ENCODE results near the gene DMD.
A peak's percentile ranks its signal among the peaks of the same experiment; 100 is the strongest.

DMD gene

DNA sequence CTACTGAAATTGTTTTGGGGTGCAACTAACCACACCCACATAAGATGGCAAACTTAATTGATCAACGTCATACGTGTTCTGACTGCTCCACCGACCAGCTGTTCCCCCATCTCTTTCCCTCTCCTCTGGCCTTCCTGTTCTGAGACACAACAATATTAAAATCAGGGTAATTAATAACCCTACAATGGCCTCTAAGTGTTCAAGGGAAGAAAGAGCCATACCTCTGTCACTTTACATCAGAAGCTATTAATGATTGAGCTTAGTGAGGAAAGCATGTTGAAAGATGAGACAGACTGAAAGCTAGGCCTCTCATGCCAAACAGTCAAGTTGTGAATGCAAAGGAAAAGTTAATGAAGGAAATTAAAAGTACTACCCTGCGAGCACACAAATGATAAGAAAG lies 1965.6 kb downstream of the DMD start:
- H3K36me3 ChIP-seq (replicated peaks; ENCODE audit: low read depth, low read length) = peaks cover 12% of the 10 kb centered on the region
- H3K79me2 ChIP-seq (ENCODE audit: low read length) = peaks cover 53% of the 10 kb centered on the region
- H3K4me2 ChIP-seq (ENCODE audit: low read length) = no peak overlapping the region
- no peak for TF ChIP-seq EZH2phosphoT487 (IDR thresholded peaks at IDR 0.05; ENCODE audit: low read depth)
- TF ChIP-seq, protein P1, sequence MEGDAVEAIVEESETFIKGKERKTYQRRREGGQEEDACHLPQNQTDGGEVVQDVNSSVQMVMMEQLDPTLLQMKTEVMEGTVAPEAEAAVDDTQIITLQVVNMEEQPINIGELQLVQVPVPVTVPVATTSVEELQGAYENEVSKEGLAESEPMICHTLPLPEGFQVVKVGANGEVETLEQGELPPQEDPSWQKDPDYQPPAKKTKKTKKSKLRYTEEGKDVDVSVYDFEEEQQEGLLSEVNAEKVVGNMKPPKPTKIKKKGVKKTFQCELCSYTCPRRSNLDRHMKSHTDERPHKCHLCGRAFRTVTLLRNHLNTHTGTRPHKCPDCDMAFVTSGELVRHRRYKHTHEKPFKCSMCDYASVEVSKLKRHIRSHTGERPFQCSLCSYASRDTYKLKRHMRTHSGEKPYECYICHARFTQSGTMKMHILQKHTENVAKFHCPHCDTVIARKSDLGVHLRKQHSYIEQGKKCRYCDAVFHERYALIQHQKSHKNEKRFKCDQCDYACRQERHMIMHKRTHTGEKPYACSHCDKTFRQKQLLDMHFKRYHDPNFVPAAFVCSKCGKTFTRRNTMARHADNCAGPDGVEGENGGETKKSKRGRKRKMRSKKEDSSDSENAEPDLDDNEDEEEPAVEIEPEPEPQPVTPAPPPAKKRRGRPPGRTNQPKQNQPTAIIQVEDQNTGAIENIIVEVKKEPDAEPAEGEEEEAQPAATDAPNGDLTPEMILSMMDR (IDR thresholded peaks at IDR 0.05; ENCODE audit: low read depth, low read length) = no peak
- H3K27ac ChIP-seq (ENCODE audit: low read length) = no peak overlapping the region
- peaks cover 28% of the 10 kb centered on the region for H3K4me1 ChIP-seq (ENCODE audit: low read length)
- no peaks in the 10 kb centered on the region for H3K9me3 ChIP-seq (ENCODE audit: insufficient read depth, low read length)
- H3K27me3 ChIP-seq (ENCODE audit: low read depth, low read length) = no peaks in the 10 kb centered on the region
- H4K20me1 ChIP-seq (ENCODE audit: insufficient read depth, low read length) = peaks cover 14% of the 10 kb centered on the region
- no peak overlapping the region for H2AFZ ChIP-seq (ENCODE audit: low read depth, low read length)
- H3K4me3 ChIP-seq (ENCODE audit: low read length) = no peak overlapping the region
- no peak overlapping the region for H3K9ac ChIP-seq (ENCODE audit: low read length)

DNA sequence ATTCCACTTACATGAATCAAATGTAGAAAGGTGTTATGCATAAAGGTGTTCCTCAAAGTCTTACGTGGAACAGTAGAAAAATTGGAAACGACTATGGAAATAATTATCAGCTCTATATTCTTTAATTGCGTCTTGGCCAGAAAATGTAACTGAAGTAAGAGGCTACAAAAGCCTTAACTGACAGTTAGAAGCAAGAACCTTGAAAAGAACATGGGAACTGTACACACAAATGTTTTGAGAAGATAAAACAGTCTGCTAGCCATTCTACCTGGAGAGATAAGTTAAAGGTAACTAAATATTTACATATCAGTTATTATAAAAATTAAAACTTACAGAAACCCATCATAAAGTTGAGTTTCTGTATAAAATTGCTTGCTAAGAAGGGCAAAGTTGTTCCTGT lies 1967.5 kb downstream of the DMD start:
- no peak overlapping the region for H3K4me2 ChIP-seq (ENCODE audit: low read length)
- no peak overlapping the region for H3K27ac ChIP-seq (ENCODE audit: low read length)
- peaks cover 24% of the 10 kb centered on the region for H3K36me3 ChIP-seq (replicated peaks; ENCODE audit: low read depth, low read length)
- H3K4me3 ChIP-seq (ENCODE audit: low read length) = no peak overlapping the region
- H3K27me3 ChIP-seq (ENCODE audit: low read depth, low read length) = no peaks in the 10 kb centered on the region
- no peak for TF ChIP-seq EZH2phosphoT487 (IDR thresholded peaks at IDR 0.05; ENCODE audit: low read depth)
- TF ChIP-seq, protein P1 (IDR thresholded peaks at IDR 0.05; ENCODE audit: low read depth, low read length) = no peak
- H2AFZ ChIP-seq (ENCODE audit: low read depth, low read length) = no peak overlapping the region
- H4K20me1 ChIP-seq (ENCODE audit: insufficient read depth, low read length) = peaks cover 10% of the 10 kb centered on the region
- H3K79me2 ChIP-seq (ENCODE audit: low read length) = peaks cover 57% of the 10 kb centered on the region
- peaks cover 35% of the 10 kb centered on the region for H3K4me1 ChIP-seq (ENCODE audit: low read length)
- no peaks in the 10 kb centered on the region for H3K9me3 ChIP-seq (ENCODE audit: insufficient read depth, low read length)
- H3K9ac ChIP-seq (ENCODE audit: low read length) = no peak overlapping the region

DNA sequence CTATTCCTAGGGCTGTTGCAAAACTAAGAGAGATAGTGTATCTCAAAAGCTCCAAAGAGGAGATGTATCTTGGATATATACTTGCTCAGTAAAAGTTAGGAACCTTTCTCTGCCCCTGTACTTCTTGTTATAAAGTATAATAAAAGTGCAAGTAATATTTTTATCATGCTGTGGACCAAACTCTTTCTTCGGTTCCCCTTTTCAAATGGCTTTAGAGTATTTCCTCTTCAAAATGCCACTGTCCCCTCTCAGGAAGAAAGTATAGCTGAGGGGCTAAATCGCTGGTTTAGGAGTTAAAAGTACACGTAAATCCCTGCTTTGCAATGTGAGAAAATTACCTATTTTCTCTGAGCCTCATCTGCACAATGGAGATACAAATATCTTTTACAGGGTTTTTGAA lies 1970.4 kb downstream of the DMD start:
- no peaks in the 10 kb centered on the region for H3K27me3 ChIP-seq (ENCODE audit: low read depth, low read length)
- peaks cover 37% of the 10 kb centered on the region for H3K36me3 ChIP-seq (replicated peaks; ENCODE audit: low read depth, low read length)
- TF ChIP-seq, protein P1 (IDR thresholded peaks at IDR 0.05; ENCODE audit: low read depth, low read length) = no peak
- TF ChIP-seq EZH2phosphoT487 (IDR thresholded peaks at IDR 0.05; ENCODE audit: low read depth) = no peak
- H3K27ac ChIP-seq (ENCODE audit: low read length) = peak overlapping the region; percentile 30
- peaks cover 7% of the 10 kb centered on the region for H4K20me1 ChIP-seq (ENCODE audit: insufficient read depth, low read length)
- H3K4me2 ChIP-seq (ENCODE audit: low read length) = peak overlapping the region; percentile 69
- H3K79me2 ChIP-seq (ENCODE audit: low read length) = peaks cover 70% of the 10 kb centered on the region
- peak overlapping the region; percentile 45 for H3K4me3 ChIP-seq (ENCODE audit: low read length)
- peaks cover 52% of the 10 kb centered on the region for H3K4me1 ChIP-seq (ENCODE audit: low read length)
- no peak overlapping the region; the same call in 1 of the 2 replicates for H2AFZ ChIP-seq (ENCODE audit: low read depth, low read length)
- no peaks in the 10 kb centered on the region for H3K9me3 ChIP-seq (ENCODE audit: insufficient read depth, low read length)
- peak overlapping the region; percentile 23; the same call in 1 of the 2 replicates for H3K9ac ChIP-seq (ENCODE audit: low read length)

DNA sequence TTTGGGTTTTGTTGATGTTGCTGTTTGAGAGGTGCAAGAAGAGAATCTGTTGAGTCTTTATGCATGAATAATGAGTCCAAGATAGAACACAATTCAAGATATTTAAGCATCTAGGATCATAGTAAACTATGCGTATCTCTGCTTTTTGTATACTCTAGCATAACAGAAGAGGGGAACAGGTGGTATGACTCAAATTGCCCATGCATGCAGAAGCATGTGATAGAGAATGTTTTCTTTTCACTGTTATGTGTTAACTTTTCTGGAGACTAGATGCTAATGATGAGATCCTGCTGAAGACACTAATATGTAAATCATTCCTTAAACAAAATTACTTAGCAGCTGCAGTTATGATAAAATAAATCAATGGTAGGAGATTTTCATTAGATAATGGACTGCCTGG lies 1974.2 kb downstream of the DMD start:
- peaks cover 35% of the 10 kb centered on the region for H3K36me3 ChIP-seq (replicated peaks; ENCODE audit: low read depth, low read length)
- no peak overlapping the region for H2AFZ ChIP-seq (ENCODE audit: low read depth, low read length)
- H3K4me3 ChIP-seq (ENCODE audit: low read length) = no peak overlapping the region
- no peak overlapping the region for H3K27ac ChIP-seq (ENCODE audit: low read length)
- H3K4me1 ChIP-seq (ENCODE audit: low read length) = peaks cover 76% of the 10 kb centered on the region
- H3K9me3 ChIP-seq (ENCODE audit: insufficient read depth, low read length) = no peaks in the 10 kb centered on the region
- TF ChIP-seq, protein P1 (IDR thresholded peaks at IDR 0.05; ENCODE audit: low read depth, low read length) = no peak
- no peak for TF ChIP-seq EZH2phosphoT487 (IDR thresholded peaks at IDR 0.05; ENCODE audit: low read depth)
- H4K20me1 ChIP-seq (ENCODE audit: insufficient read depth, low read length) = peaks cover 3% of the 10 kb centered on the region; the same call in 1 of the 2 replicates
- peaks cover 85% of the 10 kb centered on the region for H3K79me2 ChIP-seq (ENCODE audit: low read length)
- H3K27me3 ChIP-seq (ENCODE audit: low read depth, low read length) = no peaks in the 10 kb centered on the region
- peak overlapping the region; percentile 37 for H3K4me2 ChIP-seq (ENCODE audit: low read length)
- H3K9ac ChIP-seq (ENCODE audit: low read length) = no peak overlapping the region

All from OCI-LY3 (cell line).